Measurements from ENCODE around the gene CRYBB1. TPM values are rescaled to one million over a fixed set of nuclear protein-coding genes. Genes with fewer than 3 reads are reported as not detected.

Gene CRYBB1
- total RNA-seq, 1 experiment from 2014 or later, result not detected

DNA sequence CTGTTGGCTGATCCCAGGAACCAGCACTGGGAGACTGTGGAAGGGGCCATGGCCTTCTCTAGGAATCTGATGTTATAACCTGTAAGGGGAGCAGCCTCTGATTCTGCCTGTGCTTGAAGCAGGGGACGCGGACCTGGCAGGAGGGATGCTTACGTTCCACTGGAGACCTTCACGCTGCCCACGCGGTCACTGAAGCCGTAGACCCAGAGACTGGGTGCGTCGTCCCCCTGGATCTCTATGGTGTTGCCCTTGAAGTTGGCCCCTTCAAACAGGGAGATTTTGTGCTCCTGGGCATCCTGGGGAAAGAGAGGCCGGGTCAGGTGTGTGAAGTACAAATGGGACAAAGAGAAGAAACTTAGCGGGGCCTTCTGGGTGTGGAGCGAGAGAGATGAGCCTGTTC lies 16.1 kb downstream of the CRYBB1 start:
- TF ChIP-seq, protein P1, sequence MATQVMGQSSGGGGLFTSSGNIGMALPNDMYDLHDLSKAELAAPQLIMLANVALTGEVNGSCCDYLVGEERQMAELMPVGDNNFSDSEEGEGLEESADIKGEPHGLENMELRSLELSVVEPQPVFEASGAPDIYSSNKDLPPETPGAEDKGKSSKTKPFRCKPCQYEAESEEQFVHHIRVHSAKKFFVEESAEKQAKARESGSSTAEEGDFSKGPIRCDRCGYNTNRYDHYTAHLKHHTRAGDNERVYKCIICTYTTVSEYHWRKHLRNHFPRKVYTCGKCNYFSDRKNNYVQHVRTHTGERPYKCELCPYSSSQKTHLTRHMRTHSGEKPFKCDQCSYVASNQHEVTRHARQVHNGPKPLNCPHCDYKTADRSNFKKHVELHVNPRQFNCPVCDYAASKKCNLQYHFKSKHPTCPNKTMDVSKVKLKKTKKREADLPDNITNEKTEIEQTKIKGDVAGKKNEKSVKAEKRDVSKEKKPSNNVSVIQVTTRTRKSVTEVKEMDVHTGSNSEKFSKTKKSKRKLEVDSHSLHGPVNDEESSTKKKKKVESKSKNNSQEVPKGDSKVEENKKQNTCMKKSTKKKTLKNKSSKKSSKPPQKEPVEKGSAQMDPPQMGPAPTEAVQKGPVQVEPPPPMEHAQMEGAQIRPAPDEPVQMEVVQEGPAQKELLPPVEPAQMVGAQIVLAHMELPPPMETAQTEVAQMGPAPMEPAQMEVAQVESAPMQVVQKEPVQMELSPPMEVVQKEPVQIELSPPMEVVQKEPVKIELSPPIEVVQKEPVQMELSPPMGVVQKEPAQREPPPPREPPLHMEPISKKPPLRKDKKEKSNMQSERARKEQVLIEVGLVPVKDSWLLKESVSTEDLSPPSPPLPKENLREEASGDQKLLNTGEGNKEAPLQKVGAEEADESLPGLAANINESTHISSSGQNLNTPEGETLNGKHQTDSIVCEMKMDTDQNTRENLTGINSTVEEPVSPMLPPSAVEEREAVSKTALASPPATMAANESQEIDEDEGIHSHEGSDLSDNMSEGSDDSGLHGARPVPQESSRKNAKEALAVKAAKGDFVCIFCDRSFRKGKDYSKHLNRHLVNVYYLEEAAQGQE (IDR thresholded peaks at IDR 0.05; ENCODE audit: insufficient read depth in 1 of 2, low read depth in 2 of 2, low read length in 1 of 2), result no peak
- in situ Hi-C loops (cut with HindIII; ENCODE audit: low pct_unique_long_range_greater_than_20kb, low sequenced_read_pairs), result no loop called here
- ATAC-seq (no peak), DNase-seq (ENCODE audit: low read depth, low spot score) (no peak)
- BruUV-seq (replicated peaks), result no TSS peak
- Histone ChIP-seq H3K27me3 (ENCODE audit: control insufficient read depth, insufficient read depth, low read length) (no peaks in the 10 kb centered on the region; the same call in 1 of the 2 replicates), H3K4me3 (ENCODE audit: low read depth in 2 of 2, low read length in 2 of 2) (no peak overlapping the region), H3K9me3 (ENCODE audit: control insufficient read depth, insufficient read depth, low read depth, low read length) (no peaks in the 10 kb centered on the region), H3K4me1 (ENCODE audit: control insufficient read depth, insufficient read depth, low read length) (no peaks in the 10 kb centered on the region), H3K36me3 (ENCODE audit: control insufficient read depth, insufficient read depth, low read length) (no peaks in the 10 kb centered on the region), H3K27ac (ENCODE audit: low read length) (no peak overlapping the region)
- ChIA-PET CTCF (no interaction called here), POLR2A (interaction anchor here (0.7 kb wide), 1 partner anchor 1272 kb away, joined by 6 read pairs; no protein-coding TSS in a partner anchor)
- intact Hi-C loops (cut with micrococcal nuclease; ENCODE audit: unreplicated experiment), result no loop called here

DNA sequence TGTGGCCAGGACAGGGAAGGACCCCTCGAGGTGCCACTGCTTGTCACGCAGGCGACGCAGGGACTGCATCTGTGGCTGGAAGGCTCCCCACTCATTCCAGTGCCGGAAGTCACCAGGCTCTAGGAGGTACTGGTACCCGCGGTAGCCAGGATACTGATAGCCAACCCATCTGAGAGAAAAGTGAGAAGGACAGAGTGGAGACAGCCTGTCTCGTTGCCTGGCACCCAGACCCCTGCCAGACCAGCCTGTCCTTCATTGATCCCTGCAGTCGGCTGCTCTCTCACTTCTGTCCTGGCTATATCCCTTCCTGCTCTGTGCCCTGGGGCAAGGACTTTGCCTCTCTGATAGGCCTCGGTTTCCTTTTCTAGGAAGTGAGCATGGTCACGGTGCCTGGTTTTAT lies 18.3 kb downstream of the CRYBB1 start:
- H3K4me1 ChIP-seq (ENCODE audit: control insufficient read depth, insufficient read depth, low read length), result no peaks in the 10 kb centered on the region
- POLR2A ChIA-PET, result no interaction called here
- TF ChIP-seq TCF7L2 (IDR thresholded peaks at IDR 0.05; ENCODE audit: low read depth, low read length), result no peak
- TF ChIP-seq, protein P2, sequence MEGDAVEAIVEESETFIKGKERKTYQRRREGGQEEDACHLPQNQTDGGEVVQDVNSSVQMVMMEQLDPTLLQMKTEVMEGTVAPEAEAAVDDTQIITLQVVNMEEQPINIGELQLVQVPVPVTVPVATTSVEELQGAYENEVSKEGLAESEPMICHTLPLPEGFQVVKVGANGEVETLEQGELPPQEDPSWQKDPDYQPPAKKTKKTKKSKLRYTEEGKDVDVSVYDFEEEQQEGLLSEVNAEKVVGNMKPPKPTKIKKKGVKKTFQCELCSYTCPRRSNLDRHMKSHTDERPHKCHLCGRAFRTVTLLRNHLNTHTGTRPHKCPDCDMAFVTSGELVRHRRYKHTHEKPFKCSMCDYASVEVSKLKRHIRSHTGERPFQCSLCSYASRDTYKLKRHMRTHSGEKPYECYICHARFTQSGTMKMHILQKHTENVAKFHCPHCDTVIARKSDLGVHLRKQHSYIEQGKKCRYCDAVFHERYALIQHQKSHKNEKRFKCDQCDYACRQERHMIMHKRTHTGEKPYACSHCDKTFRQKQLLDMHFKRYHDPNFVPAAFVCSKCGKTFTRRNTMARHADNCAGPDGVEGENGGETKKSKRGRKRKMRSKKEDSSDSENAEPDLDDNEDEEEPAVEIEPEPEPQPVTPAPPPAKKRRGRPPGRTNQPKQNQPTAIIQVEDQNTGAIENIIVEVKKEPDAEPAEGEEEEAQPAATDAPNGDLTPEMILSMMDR (IDR thresholded peaks at IDR 0.05), result no peak
- TF ChIP-seq POLR2AphosphoS5 (IDR thresholded peaks at IDR 0.05; ENCODE audit: low read depth, low read length), result no peak
- TF ChIP-seq SIN3A (IDR thresholded peaks at IDR 0.05; ENCODE audit: borderline replicate concordance, insufficient read depth, low read depth, low read length), result no peak
- TF ChIP-seq, protein P1 (IDR thresholded peaks at IDR 0.05; ENCODE audit: insufficient read depth in 1 of 2, low read depth in 2 of 2, low read length in 1 of 2), result no peak
- no TSS peak for BruUV-seq (replicated peaks)
- DNase-seq (ENCODE audit: low read depth, low spot score) (no peak), ATAC-seq (no peak)
- no peak overlapping the region for H3K4me3 ChIP-seq (ENCODE audit: low read depth in 2 of 2, low read length in 2 of 2)
- intact Hi-C loops (cut with micrococcal nuclease; ENCODE audit: unreplicated experiment) (no loop called here), in situ Hi-C loops (cut with HindIII; ENCODE audit: low pct_unique_long_range_greater_than_20kb, low sequenced_read_pairs) (no loop called here)
- no peaks in the 10 kb centered on the region for H3K36me3 ChIP-seq (ENCODE audit: control insufficient read depth, insufficient read depth, low read length)
- H3K27me3 ChIP-seq (ENCODE audit: control insufficient read depth, insufficient read depth, low read length), result no peaks in the 10 kb centered on the region; the same call in 1 of the 2 replicates
- H3K9me3 ChIP-seq (ENCODE audit: control insufficient read depth, insufficient read depth, low read depth, low read length), result no peaks in the 10 kb centered on the region
- CTCF ChIA-PET, result no interaction called here
- no peak overlapping the region for H3K27ac ChIP-seq (ENCODE audit: low read length)

Data from Panc1 (cell line).